LNCaP clone FGC (cell line): Measurements from ENCODE around the gene SPPL3.
"Not testable (repeated sequence)": the region's sequence is repeated elsewhere in the genome, so short reads cannot be mapped to it uniquely, and the experiment has no call there.

ENCODE experiments used
- DNase-seq: peaks from one replicate; pipeline ENCODE4 v3.0.0-alpha.2; 2011; ENCODE audit warnings: low read depth
- H3K4me3 ChIP-seq: 2 replicates; pipeline ENCODE4 v1.5.1; 2011; ENCODE audit warnings: mild to moderate bottlenecking, low read depth, low read length, control low read depth
- CTCF ChIP-seq: IDR thresholded peaks from 2 replicates; pipeline ENCODE4 v1.5.1; 2012; ENCODE audit warnings: mild to moderate bottlenecking; ENCODE audit not compliant: control insufficient read depth, insufficient read depth; ENCODE audit errors: extremely low read depth

The SPPL3 gene

GRCh38 chr12:120904197-120904773, at the start of gene SPPL3:
TSS of gene SPPL3 (minus strand) at chr12:120904358. CDS start at chr12:120903867, 491 bp downstream.
- peak; percentile 30 for DNase-seq
- peak within 1 kb of the TSS; percentile 83 for H3K4me3 ChIP-seq
- TF ChIP-seq CTCF, result peak; percentile 34; the same call in 1 of the 2 replicates

- TF ChIP-seq CTCF, result no peak
- DNase-seq, result no peak
These were observed 46.6 kb upstream of the SPPL3 start for GRCh38 chr12:120950807-120951206.

GRCh38 chr12:120950260-120950799, 46.2 kb upstream of the SPPL3 start:
- H3K4me3 ChIP-seq, DNase-seq: not testable (repeated sequence)

More at GRCh38 chr12:120950807-120951206, 46.6 kb upstream of the SPPL3 start:
- no peak overlapping the region for H3K4me3 ChIP-seq

- DNase-seq, H3K4me3 ChIP-seq: not testable (repeated sequence)
These were observed 41.4 kb upstream of the SPPL3 start for GRCh38 chr12:120945516-120945915.

- DNase-seq, result no peak
- no peak overlapping the region for H3K4me3 ChIP-seq
- TF ChIP-seq CTCF, result peak; percentile 55
These were observed 40.6 kb upstream of the SPPL3 start for GRCh38 chr12:120944645-120945217.

- no peak overlapping the region for H3K4me3 ChIP-seq
- no peak for TF ChIP-seq CTCF
- DNase-seq, result no peak
These were observed 39.3 kb upstream of the SPPL3 start for GRCh38 chr12:120943482-120943881.

- no peak for TF ChIP-seq CTCF
- H3K4me3 ChIP-seq, result no peak overlapping the region
- no peak for DNase-seq
These were observed 37.8 kb upstream of the SPPL3 start for GRCh38 chr12:120941846-120942405.

- no peak for TF ChIP-seq CTCF
- no peak for DNase-seq
- no peak overlapping the region for H3K4me3 ChIP-seq
These were observed 37.3 kb upstream of the SPPL3 start for GRCh38 chr12:120941412-120941811.
